K562 (cell line): Measurements from ENCODE around the gene ZBTB8B. TPM values are rescaled to one million over a fixed set of nuclear protein-coding genes. Genes with fewer than 3 reads are reported as not detected.

ENCODE experiments used
- ATAC-seq: fragments of 200-7000 bp; cut with Tn5 transposase; 3 replicates; pipeline ENCODE4 v1.9.1; 2020; ENCODE audit warnings: moderate library complexity
- BruUV-seq: library from RNA; stranded (reverse); fragments of 400-500 nt; replicated peaks from 2 replicates; lab custom pipeline; 2021; lab: Mats Ljungman, UMichigan
- CTCF ChIA-PET: fragments of 300-600 bp; formaldehyde crosslinking; extraction: SDS; loops from one replicate; lab custom pipeline; 2021; ENCODE audit warnings: low intra/inter-chr PET ratio; lab: Yijun Ruan, JAX
- POLR2A ChIA-PET: fragments of 300-600, 350-650 bp; sonication (Branson Sonifier 250); formaldehyde crosslinking; extraction: SDS; loops from one replicate; lab custom pipeline; 2021; ENCODE audit warnings: antibody characterized with exemption, inconsistent platforms; lab: Yijun Ruan, JAX
- DNase-seq, 4 experiments: peaks; one replicate each; pipeline versions ENCODE4 v3.0.0 to v3.0.0-alpha.2; 2011 to 2018; ENCODE audit warnings: low spot score in 3 of 4, mixed read lengths in 3 of 4; ENCODE audit errors: extremely low read depth in 1 of 4
- FAIRE-seq: peaks from 2 replicates; lab custom pipeline; 2011; peaks lifted over from hg19 to GRCh38; lab: Jason Lieb, UNC
- H2AFZ ChIP-seq: 2 replicates; pipeline ENCODE4 v1.6.0; 2011; ENCODE audit warnings: low read depth, low read length, control low read depth, inconsistent platforms
- H3K27ac ChIP-seq: fragments of 200-600 bp; 3 replicates; pipeline ENCODE4 v1.8.0; 2011; ENCODE audit warnings: low read depth, mild to moderate bottlenecking, control low read depth, inconsistent platforms, low read length, moderate library complexity, mixed read lengths; ENCODE audit errors: extremely low read depth
- H3K27me3 ChIP-seq, 2 experiments: fragments of 300-600 bp in 1 of 2; 2 replicates in 1 of 2; 3 replicates in 1 of 2; pipeline versions ENCODE4 v1.6.0 to v1.8.0; 2011; ENCODE audit warnings: inconsistent platforms in 2 of 2, low read length in 2 of 2, mild to moderate bottlenecking in 1 of 2, mixed read lengths in 1 of 2, moderate library complexity in 1 of 2; ENCODE audit not compliant: control insufficient read depth in 2 of 2, insufficient read depth in 2 of 2
- H3K36me3 ChIP-seq: fragments of 300-600 bp; 3 replicates; pipeline ENCODE4 v1.8.0; 2011; ENCODE audit warnings: mild to moderate bottlenecking, low read length, inconsistent platforms; ENCODE audit not compliant: control insufficient read depth, insufficient read depth
- H3K4me1 ChIP-seq, 2 experiments: fragments of 200-600 bp in 1 of 2; replicated peaks in 1 of 2; 2 replicates in 1 of 2; 3 replicates in 1 of 2; pipeline versions ENCODE4 v1.5.1 to v1.8.0; 2011; ENCODE audit warnings: inconsistent platforms in 2 of 2, low read length in 2 of 2, mild to moderate bottlenecking in 1 of 2, mixed read lengths in 1 of 2, moderate library complexity in 1 of 2; ENCODE audit not compliant: control insufficient read depth in 2 of 2, insufficient read depth in 2 of 2
- H3K4me2 ChIP-seq: 2 replicates; pipeline ENCODE4 v1.6.1; 2011; ENCODE audit warnings: low read length, control low read depth, inconsistent platforms, mixed read lengths; ENCODE audit not compliant: insufficient read depth
- H3K4me3 ChIP-seq: fragments of 200-600 bp; sonication (generic), shearing (Covaris generic); 2 replicates; pipeline ENCODE4 v1.5.1; 2016; ENCODE audit warnings: control low read depth, inconsistent platforms
- H3K79me2 ChIP-seq: fragments of 200-600 bp; 3 replicates; pipeline ENCODE4 v1.8.0; 2011; ENCODE audit warnings: low read length, inconsistent platforms; ENCODE audit not compliant: control insufficient read depth, insufficient read depth
- H3K9ac ChIP-seq, 2 experiments: 2 replicates each; pipeline versions ENCODE4 v1.6.0 to v1.6.1; 2011; ENCODE audit warnings: low read depth in 2 of 2, low read length in 2 of 2, control low read depth in 1 of 2, inconsistent platforms in 1 of 2, mild to moderate bottlenecking in 1 of 2, mixed read lengths in 1 of 2; ENCODE audit not compliant: insufficient read depth in 1 of 2
- H3K9me1 ChIP-seq: one replicate; pipeline ENCODE4 v1.6.0; 2011; ENCODE audit warnings: inconsistent platforms, mild to moderate bottlenecking, low read length, moderate library complexity; ENCODE audit not compliant: control insufficient read depth, insufficient read depth
- H3K9me3 ChIP-seq: replicated peaks from 2 replicates; pipeline ENCODE4 v1.5.1; 2011; ENCODE audit warnings: low read depth, low read length, inconsistent platforms; ENCODE audit not compliant: control insufficient read depth, insufficient read depth
- H4K20me1 ChIP-seq: replicated peaks from 2 replicates; pipeline ENCODE4 v1.6.1; 2011; ENCODE audit warnings: low read length, inconsistent platforms, mixed read lengths; ENCODE audit not compliant: control insufficient read depth, insufficient read depth
- RBM25 ChIP-seq: fragments of 200-400 bp; formaldehyde crosslinking; IDR thresholded peaks from 2 replicates; pipeline ENCODE4 v1.6.1; 2018; ENCODE audit warnings: low read length, low read depth, moderate library complexity; ENCODE audit not compliant: severe bottlenecking
- ZNF3 ChIP-seq: fragments of 250-450 bp; sonication (Bioruptor Pico); IDR thresholded peaks from 2 replicates; pipeline ENCODE4 v1.5.0; 2021; ENCODE audit warnings: mild to moderate bottlenecking, moderate library complexity
- WGBS: fragments of 100-300 bp; shearing (Covaris generic); methylation state at CpG from one replicate; pipeline ENCODE4 v1.1.6; 2016; ENCODE audit warnings: low coverage, mixed read lengths; ENCODE audit not compliant: insufficient coverage; ENCODE audit errors: missing lambda C conversion rate; 5-methylcytosine and 5-hydroxymethylcytosine counted together
- in situ Hi-C: fragments of 300-500 bp; cut with MboI; formaldehyde crosslinking; loops from 4 replicates; pipeline ENCODE4 v1.15.0; 2018; ENCODE audit warnings: inconsistent platforms, mixed read lengths
- intact Hi-C: fragments of 100-400 bp; cut with micrococcal nuclease; formaldehyde crosslinking; loops from 2 replicates; pipeline ENCODE4 v1.14.2; 2022
- polyA plus RNA-seq, 8 experiments: library from polyadenylated mRNA; depleted of rRNA in 4 of 8; stranded (reverse) in 5 of 8; unstranded in 3 of 8; fragments of >200 nt; fragmentation: Nextera tagmentation in 2 of 8; fragmentation: Illumina TruSeq in 1 of 8; extraction: Ambion mirVana in 2 of 8; extraction: Trizol in 1 of 8; gene quantifications; 2 replicates each; pipeline versions ENCODE4 v1.2.1 to v1.2.3, GENCODE V29; 2011 to 2014; ENCODE audit warnings: inconsistent platforms in 1 of 8, missing spikeins in 1 of 8
- total RNA-seq, 7 experiments: library from RNA; depleted of rRNA in 6 of 7; stranded (reverse); fragments of >200 nt in 6 of 7; fragmentation: Illumina TruSeq in 2 of 7; extraction: Trizol in 2 of 7; gene quantifications; 2 replicates each; pipeline versions ENCODE4 v1.2.1 to v1.2.3, GENCODE V29; 2011 to 2021; ENCODE audit warnings: low replicate concordance in 1 of 7
- TF ChIP-seq, protein P1 (sequence below): fragments of 250-450 bp; sonication (Bioruptor Pico); IDR thresholded peaks from 2 replicates; pipeline ENCODE4 v1.4.0; 2020; ENCODE audit warnings: mild to moderate bottlenecking

ZBTB8B gene
- total and polyA plus RNA-seq, 9 of the 15 experiments (the other 6 are each of a cell fraction or from before 2014, with no cell fraction given) = not detected

DNA sequence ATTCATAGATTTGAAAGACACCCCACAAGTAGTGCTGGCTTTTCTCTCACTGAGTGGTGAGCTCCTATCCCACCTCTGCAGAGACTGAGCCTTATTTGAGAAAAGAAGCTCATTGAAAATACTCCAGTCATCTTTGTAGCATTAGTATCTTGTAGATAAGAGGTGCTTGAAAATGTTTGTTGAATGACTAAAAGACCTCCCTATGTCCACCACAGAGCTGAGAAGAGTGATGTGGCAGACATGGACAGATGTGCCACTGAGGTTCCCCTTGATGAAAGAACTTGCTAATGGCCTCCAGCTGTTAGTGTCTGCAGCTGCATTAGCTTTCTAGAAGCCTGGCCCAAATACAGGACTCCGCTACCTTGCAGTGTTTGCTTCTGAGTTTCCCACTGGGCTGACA is 45.1 kb downstream of the ZBTB8B start:
- Histone ChIP-seq H3K36me3 (no peaks in the 10 kb centered on the region), H2AFZ (no peak overlapping the region), H3K4me2 (no peak overlapping the region), H3K4me1 (no peaks in the 10 kb centered on the region; a peak in 1 of 5 replicates), H3K9ac (no peak overlapping the region), H3K4me3 (no peak overlapping the region), H3K9me1 (no peaks in the 10 kb centered on the region), H3K9me3 (no peaks in the 10 kb centered on the region), H3K27me3 (peaks cover 6 to 26% of the 10 kb centered on the region in 2 experiments; a peak in 4 of 5 replicates), H4K20me1 (no peaks in the 10 kb centered on the region), H3K27ac (no peak overlapping the region), H3K79me2 (no peaks in the 10 kb centered on the region)
- TF ChIP-seq, protein P1, sequence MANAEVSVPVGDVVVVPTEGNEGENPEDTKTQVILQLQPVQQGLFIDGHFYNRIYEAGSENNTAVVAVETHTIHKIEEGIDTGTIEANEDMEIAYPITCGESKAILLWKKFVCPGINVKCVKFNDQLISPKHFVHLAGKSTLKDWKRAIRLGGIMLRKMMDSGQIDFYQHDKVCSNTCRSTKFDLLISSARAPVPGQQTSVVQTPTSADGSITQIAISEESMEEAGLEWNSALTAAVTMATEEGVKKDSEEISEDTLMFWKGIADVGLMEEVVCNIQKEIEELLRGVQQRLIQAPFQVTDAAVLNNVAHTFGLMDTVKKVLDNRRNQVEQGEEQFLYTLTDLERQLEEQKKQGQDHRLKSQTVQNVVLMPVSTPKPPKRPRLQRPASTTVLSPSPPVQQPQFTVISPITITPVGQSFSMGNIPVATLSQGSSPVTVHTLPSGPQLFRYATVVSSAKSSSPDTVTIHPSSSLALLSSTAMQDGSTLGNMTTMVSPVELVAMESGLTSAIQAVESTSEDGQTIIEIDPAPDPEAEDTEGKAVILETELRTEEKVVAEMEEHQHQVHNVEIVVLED = no peak
- peak; percentile 22 for TF ChIP-seq RBM25
- 0 out of 2 replicates have a peak, but pooled peaks have one; percentile 59 for TF ChIP-seq ZNF3
- intact Hi-C loops (loop anchor here (5.0 kb wide), 1 partner anchor 277 kb away; no protein-coding TSS in a partner anchor), in situ Hi-C loops (no loop called here)
- ATAC-seq = no peak
- CTCF ChIA-PET = no interaction called here
- POLR2A ChIA-PET = interaction anchor here (1.1 kb wide), 1 partner anchor 9 kb away, joined by 3 read pairs; no protein-coding TSS in a partner anchor
- FAIRE-seq = no peak
- WGBS = 58% methylated on average over 1 of the region's 1 CpG
- DNase-seq = no peak
- no TSS peak for BruUV-seq

Other genes starting within 250 kb of the ZBTB8B start
Only the 7 nearest of the 13 such genes appear.
- 169 and 182 TPM in 2 replicates for gene HDAC1, start 173.0 kb upstream of the ZBTB8B start, total RNA-seq (2014; rRNA removed)
- 193 and 197 TPM in 2 replicates for gene HDAC1, start 173.0 kb upstream of the ZBTB8B start, total RNA-seq (2014; rRNA removed; fragmentation: Illumina TruSeq; extraction: Trizol)
- gene HDAC1, start 173.0 kb upstream of the ZBTB8B start, total RNA-seq (2015; rRNA removed; fragmentation: Illumina TruSeq; extraction: Trizol) = 169 and 180 TPM in 2 replicates
- gene HDAC1, start 173.0 kb upstream of the ZBTB8B start, total RNA-seq (2021) = 182 and 185 TPM in 2 replicates
- 384 and 397 TPM in 2 replicates for gene HDAC1, start 173.0 kb upstream of the ZBTB8B start, polyA plus RNA-seq (2011; rRNA removed)
- gene HDAC1, start 173.0 kb upstream of the ZBTB8B start, polyA plus RNA-seq (2014; fragmentation: Illumina TruSeq; extraction: Trizol) = 213 and 224 TPM in 2 replicates
- 100 to 1,000 TPM; 183 to 205 TPM for gene HDAC1, start 173.0 kb upstream of the ZBTB8B start, polyA plus RNA-seq (2014; fragmentation: Nextera tagmentation; extraction: Ambion mirVana)
- 210 and 239 TPM in 2 replicates for gene HDAC1, start 173.0 kb upstream of the ZBTB8B start, polyA plus RNA-seq (2014; rRNA removed)
- gene MARCKSL1, start 128.8 kb upstream of the ZBTB8B start, total RNA-seq (2014; rRNA removed) = 155 and 188 TPM in 2 replicates
- 85.0 and 89.5 TPM in 2 replicates for gene MARCKSL1, start 128.8 kb upstream of the ZBTB8B start, total RNA-seq (2014; rRNA removed; fragmentation: Illumina TruSeq; extraction: Trizol)
- gene MARCKSL1, start 128.8 kb upstream of the ZBTB8B start, total RNA-seq (2015; rRNA removed; fragmentation: Illumina TruSeq; extraction: Trizol) = 99.5 and 102 TPM in 2 replicates
- gene MARCKSL1, start 128.8 kb upstream of the ZBTB8B start, total RNA-seq (2021) = 236 and 247 TPM in 2 replicates
- gene MARCKSL1, start 128.8 kb upstream of the ZBTB8B start, polyA plus RNA-seq (2011; rRNA removed) = 202 and 216 TPM in 2 replicates
- 325 and 361 TPM in 2 replicates for gene MARCKSL1, start 128.8 kb upstream of the ZBTB8B start, polyA plus RNA-seq (2014; fragmentation: Illumina TruSeq; extraction: Trizol)
- gene MARCKSL1, start 128.8 kb upstream of the ZBTB8B start, polyA plus RNA-seq (2014; fragmentation: Nextera tagmentation; extraction: Ambion mirVana) = 10 to 100 TPM; 14.7 to 14.8 TPM
- gene MARCKSL1, start 128.8 kb upstream of the ZBTB8B start, polyA plus RNA-seq (2014; rRNA removed) = 256 and 262 TPM in 2 replicates
- gene FAM229A, start 102.6 kb upstream of the ZBTB8B start, total RNA-seq (2014; rRNA removed) = 6.7 and 7.4 TPM in 2 replicates
- 3.6 and 4.0 TPM in 2 replicates for gene FAM229A, start 102.6 kb upstream of the ZBTB8B start, total RNA-seq (2014; rRNA removed; fragmentation: Illumina TruSeq; extraction: Trizol)
- gene FAM229A, start 102.6 kb upstream of the ZBTB8B start, total RNA-seq (2015; rRNA removed; fragmentation: Illumina TruSeq; extraction: Trizol) = 2.9 and 3.4 TPM in 2 replicates
- 11.6 and 12.7 TPM in 2 replicates for gene FAM229A, start 102.6 kb upstream of the ZBTB8B start, total RNA-seq (2021)
- 10.9 and 18.6 TPM in 2 replicates for gene FAM229A, start 102.6 kb upstream of the ZBTB8B start, polyA plus RNA-seq (2011; rRNA removed)
- gene FAM229A, start 102.6 kb upstream of the ZBTB8B start, polyA plus RNA-seq (2014; fragmentation: Illumina TruSeq; extraction: Trizol) = 9.5 and 9.7 TPM in 2 replicates
- gene FAM229A, start 102.6 kb upstream of the ZBTB8B start, polyA plus RNA-seq (2014; fragmentation: Nextera tagmentation; extraction: Ambion mirVana) = under 1 TPM; 0.04 TPM
- 17.9 and 21.6 TPM in 2 replicates for gene FAM229A, start 102.6 kb upstream of the ZBTB8B start, polyA plus RNA-seq (2014; rRNA removed)
- 0.27 and 1.8 TPM in 2 replicates for gene TSSK3, start 102.5 kb upstream of the ZBTB8B start, total RNA-seq (2014; rRNA removed)
- gene TSSK3, start 102.5 kb upstream of the ZBTB8B start, total RNA-seq (2014; rRNA removed; fragmentation: Illumina TruSeq; extraction: Trizol) = 1.9 and 2.5 TPM in 2 replicates
- 2.8 and 4.3 TPM in 2 replicates for gene TSSK3, start 102.5 kb upstream of the ZBTB8B start, total RNA-seq (2015; rRNA removed; fragmentation: Illumina TruSeq; extraction: Trizol)
- gene TSSK3, start 102.5 kb upstream of the ZBTB8B start, total RNA-seq (2021) = 2.3 and 3.3 TPM in 2 replicates
- gene TSSK3, start 102.5 kb upstream of the ZBTB8B start, polyA plus RNA-seq (2011; rRNA removed) = 2.8 and 3.6 TPM in 2 replicates
- gene TSSK3, start 102.5 kb upstream of the ZBTB8B start, polyA plus RNA-seq (2014; fragmentation: Illumina TruSeq; extraction: Trizol) = 1.6 and 3.2 TPM in 2 replicates
- gene TSSK3, start 102.5 kb upstream of the ZBTB8B start, polyA plus RNA-seq (2014; fragmentation: Nextera tagmentation; extraction: Ambion mirVana) = under 1 TPM; 0.66 to 0.82 TPM
- gene TSSK3, start 102.5 kb upstream of the ZBTB8B start, polyA plus RNA-seq (2014; rRNA removed) = 1.9 and 2.2 TPM in 2 replicates
- gene BSDC1, start 70.6 kb upstream of the ZBTB8B start, total RNA-seq (2014; rRNA removed) = 73.1 and 81.0 TPM in 2 replicates
- 60.4 and 68.5 TPM in 2 replicates for gene BSDC1, start 70.6 kb upstream of the ZBTB8B start, total RNA-seq (2014; rRNA removed; fragmentation: Illumina TruSeq; extraction: Trizol)
- 44.0 and 45.1 TPM in 2 replicates for gene BSDC1, start 70.6 kb upstream of the ZBTB8B start, total RNA-seq (2015; rRNA removed; fragmentation: Illumina TruSeq; extraction: Trizol)
- gene BSDC1, start 70.6 kb upstream of the ZBTB8B start, total RNA-seq (2021) = 73.6 and 84.8 TPM in 2 replicates
- 91.6 and 125 TPM in 2 replicates for gene BSDC1, start 70.6 kb upstream of the ZBTB8B start, polyA plus RNA-seq (2011; rRNA removed)
- gene BSDC1, start 70.6 kb upstream of the ZBTB8B start, polyA plus RNA-seq (2014; fragmentation: Illumina TruSeq; extraction: Trizol) = 92.9 and 96.8 TPM in 2 replicates
- gene BSDC1, start 70.6 kb upstream of the ZBTB8B start, polyA plus RNA-seq (2014; fragmentation: Nextera tagmentation; extraction: Ambion mirVana) = 10 to 100 TPM; 10.2 to 14.7 TPM
- gene BSDC1, start 70.6 kb upstream of the ZBTB8B start, polyA plus RNA-seq (2014; rRNA removed) = 94.7 and 100 TPM in 2 replicates
- gene ZBTB8A, start 74.4 kb downstream of the ZBTB8B start, total RNA-seq (2014; rRNA removed) = 0.05 and 0.08 TPM in 2 replicates
- 0.11 and 0.29 TPM in 2 replicates for gene ZBTB8A, start 74.4 kb downstream of the ZBTB8B start, total RNA-seq (2014; rRNA removed; fragmentation: Illumina TruSeq; extraction: Trizol)
- gene ZBTB8A, start 74.4 kb downstream of the ZBTB8B start, total RNA-seq (2015; rRNA removed; fragmentation: Illumina TruSeq; extraction: Trizol) = 0.11 and 0.14 TPM in 2 replicates
- 0.22 and 0.31 TPM in 2 replicates for gene ZBTB8A, start 74.4 kb downstream of the ZBTB8B start, total RNA-seq (2021)
- gene ZBTB8A, start 74.4 kb downstream of the ZBTB8B start, polyA plus RNA-seq (2011; rRNA removed) = 0.64 and 2.0 TPM in 2 replicates
- gene ZBTB8A, start 74.4 kb downstream of the ZBTB8B start, polyA plus RNA-seq (2014; fragmentation: Illumina TruSeq; extraction: Trizol) = 0.09 and 0.22 TPM in 2 replicates
- gene ZBTB8A, start 74.4 kb downstream of the ZBTB8B start, polyA plus RNA-seq (2014; fragmentation: Nextera tagmentation; extraction: Ambion mirVana) = under 1 TPM; 0.01 TPM
- gene ZBTB8A, start 74.4 kb downstream of the ZBTB8B start, polyA plus RNA-seq (2014; rRNA removed) = 0.08 and 0.09 TPM in 2 replicates
- gene ZBTB8OS, start 185.5 kb downstream of the ZBTB8B start, total RNA-seq (2014; rRNA removed) = 57.8 and 59.0 TPM in 2 replicates
- gene ZBTB8OS, start 185.5 kb downstream of the ZBTB8B start, total RNA-seq (2014; rRNA removed; fragmentation: Illumina TruSeq; extraction: Trizol) = 110 and 130 TPM in 2 replicates
- gene ZBTB8OS, start 185.5 kb downstream of the ZBTB8B start, total RNA-seq (2015; rRNA removed; fragmentation: Illumina TruSeq; extraction: Trizol) = 104 and 107 TPM in 2 replicates
- gene ZBTB8OS, start 185.5 kb downstream of the ZBTB8B start, total RNA-seq (2021) = 54.8 and 65.0 TPM in 2 replicates
- gene ZBTB8OS, start 185.5 kb downstream of the ZBTB8B start, polyA plus RNA-seq (2011; rRNA removed) = 86.5 and 114 TPM in 2 replicates
- gene ZBTB8OS, start 185.5 kb downstream of the ZBTB8B start, polyA plus RNA-seq (2014; fragmentation: Illumina TruSeq; extraction: Trizol) = 104 TPM in 2 replicates
- gene ZBTB8OS, start 185.5 kb downstream of the ZBTB8B start, polyA plus RNA-seq (2014; fragmentation: Nextera tagmentation; extraction: Ambion mirVana) = 100 to 1,000 TPM; 188 to 230 TPM
- 104 and 133 TPM in 2 replicates for gene ZBTB8OS, start 185.5 kb downstream of the ZBTB8B start, polyA plus RNA-seq (2014; rRNA removed)